K562 (cell line): ENCODE results near the gene AUNIP. TPM values are rescaled to one million over a fixed set of nuclear protein-coding genes. Genes with fewer than 3 reads are reported as not detected.

Experiments used
- CHCHD3 ChIP-seq: fragments of 250-450 bp; sonication (Bioruptor Pico); IDR thresholded peaks from 2 replicates; pipeline ENCODE4 v2.1.2; 2022; ENCODE audit warnings: mild to moderate bottlenecking
- CREBBP ChIP-seq: IDR thresholded peaks from one replicate; pipeline ENCODE4 v1.6.1; 2012; ENCODE audit warnings: low read depth, mild to moderate bottlenecking, control low read depth, inconsistent platforms, low read length
- DDX20 ChIP-seq: fragments of 450-650 bp; IDR thresholded peaks from 2 replicates; pipeline ENCODE4 v1.6.1; 2016; ENCODE audit warnings: missing genetic modification characterization, low read depth, mild to moderate bottlenecking, missing compliant biosample characterization, moderate library complexity
- HNRNPL ChIP-seq: fragments of 200-400 bp; formaldehyde crosslinking; IDR thresholded peaks from 2 replicates; pipeline ENCODE4 v1.6.1; 2017; ENCODE audit warnings: low read depth, mild to moderate bottlenecking, low read length
- L3MBTL2 ChIP-seq: fragments of 450-650 bp; IDR thresholded peaks from 2 replicates; pipeline ENCODE4 v1.6.1; 2016; ENCODE audit warnings: mild to moderate bottlenecking, moderate library complexity
- MEF2D ChIP-seq: conservative IDR thresholded peaks from 2 replicates; pipeline ENCODE4 v1.6.1; 2016; ENCODE audit warnings: low read depth, missing genetic modification characterization, missing compliant biosample characterization
- NFE2 ChIP-seq: IDR thresholded peaks from 2 replicates; pipeline ENCODE4 v1.6.1; 2014; ENCODE audit warnings: antibody characterized with exemption, low read depth
- ZBED1 ChIP-seq: IDR thresholded peaks from 2 replicates; pipeline ENCODE4 v1.6.1; 2014
- ZNF224 ChIP-seq: sonication (generic); formaldehyde crosslinking; IDR thresholded peaks from 2 replicates; pipeline ENCODE4 v1.8.0; 2022; ENCODE audit warnings: mild to moderate bottlenecking, missing genetic modification reagents
- polyA plus RNA-seq, 8 experiments: library from polyadenylated mRNA; depleted of rRNA in 4 of 8; stranded (reverse) in 5 of 8; unstranded in 3 of 8; fragments of >200 nt; fragmentation: Nextera tagmentation in 2 of 8; fragmentation: Illumina TruSeq in 1 of 8; extraction: Ambion mirVana in 2 of 8; extraction: Trizol in 1 of 8; gene quantifications; 2 replicates each; pipeline versions ENCODE4 v1.2.1 to v1.2.3, GENCODE V29; 2011 to 2014; ENCODE audit warnings: inconsistent platforms in 1 of 8, missing spikeins in 1 of 8
- total RNA-seq, 7 experiments: library from RNA; depleted of rRNA in 6 of 7; stranded (reverse); fragments of >200 nt in 6 of 7; fragmentation: Illumina TruSeq in 2 of 7; extraction: Trizol in 2 of 7; gene quantifications; 2 replicates each; pipeline versions ENCODE4 v1.2.1 to v1.2.3, GENCODE V29; 2011 to 2021; ENCODE audit warnings: low replicate concordance in 1 of 7
- TF ChIP-seq, protein P1 (sequence below): fragments of 200-600 bp; sonication (generic); IDR thresholded peaks from one replicate; pipeline ENCODE4 v1.6.1; 2012; ENCODE audit warnings: mild to moderate bottlenecking, low read depth, low read length, inconsistent platforms
- TF ChIP-seq, protein P2 (sequence below): fragments of 450-650 bp; formaldehyde crosslinking; IDR thresholded peaks from 2 replicates; pipeline ENCODE4 v1.4.0; 2020; ENCODE audit warnings: mild to moderate bottlenecking

The AUNIP gene
- total and polyA plus RNA-seq, 9 of the 15 experiments (the other 6 are each of a cell fraction or from before 2014, with no cell fraction given) = 12.1 to 53.8 (median 47.1) TPM

DNA sequence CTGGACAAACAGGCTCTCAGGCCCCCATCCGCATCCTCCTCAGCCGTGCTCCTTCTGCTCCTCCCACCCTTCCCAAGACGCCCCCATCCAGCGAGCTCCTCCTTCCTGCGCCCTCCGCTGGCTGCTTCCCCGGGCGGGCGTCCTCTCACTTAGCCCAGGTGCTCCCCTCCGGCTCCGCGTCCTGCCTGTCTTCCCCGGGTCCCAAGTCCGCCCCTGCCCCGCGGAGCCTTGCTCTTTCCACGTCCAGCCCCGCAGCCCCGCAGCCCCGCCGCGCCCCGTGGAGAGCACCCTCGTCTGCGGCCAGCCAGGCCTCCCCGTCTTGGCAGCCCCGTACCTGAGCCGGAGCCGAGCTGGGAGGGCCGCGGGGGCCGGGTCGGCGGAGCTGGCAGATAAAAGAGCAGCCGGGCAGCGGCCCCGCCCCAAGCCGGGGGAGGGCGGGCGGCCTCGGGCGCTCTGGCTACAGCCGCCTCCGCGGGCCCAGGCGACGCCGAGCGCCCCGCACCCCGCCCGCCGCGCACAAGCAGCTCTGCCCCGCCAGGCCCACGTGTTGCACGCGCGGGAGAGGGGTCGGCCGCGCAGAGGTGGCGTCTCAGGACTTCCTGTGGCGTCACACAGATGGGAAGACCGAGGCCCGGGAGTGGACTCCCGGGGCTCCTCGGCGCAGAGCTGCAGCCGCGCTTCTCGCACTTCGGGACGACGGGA is 16.0 kb upstream of the AUNIP start, which contains the start of gene PAQR7 (continued):
- TF ChIP-seq, protein P1, sequence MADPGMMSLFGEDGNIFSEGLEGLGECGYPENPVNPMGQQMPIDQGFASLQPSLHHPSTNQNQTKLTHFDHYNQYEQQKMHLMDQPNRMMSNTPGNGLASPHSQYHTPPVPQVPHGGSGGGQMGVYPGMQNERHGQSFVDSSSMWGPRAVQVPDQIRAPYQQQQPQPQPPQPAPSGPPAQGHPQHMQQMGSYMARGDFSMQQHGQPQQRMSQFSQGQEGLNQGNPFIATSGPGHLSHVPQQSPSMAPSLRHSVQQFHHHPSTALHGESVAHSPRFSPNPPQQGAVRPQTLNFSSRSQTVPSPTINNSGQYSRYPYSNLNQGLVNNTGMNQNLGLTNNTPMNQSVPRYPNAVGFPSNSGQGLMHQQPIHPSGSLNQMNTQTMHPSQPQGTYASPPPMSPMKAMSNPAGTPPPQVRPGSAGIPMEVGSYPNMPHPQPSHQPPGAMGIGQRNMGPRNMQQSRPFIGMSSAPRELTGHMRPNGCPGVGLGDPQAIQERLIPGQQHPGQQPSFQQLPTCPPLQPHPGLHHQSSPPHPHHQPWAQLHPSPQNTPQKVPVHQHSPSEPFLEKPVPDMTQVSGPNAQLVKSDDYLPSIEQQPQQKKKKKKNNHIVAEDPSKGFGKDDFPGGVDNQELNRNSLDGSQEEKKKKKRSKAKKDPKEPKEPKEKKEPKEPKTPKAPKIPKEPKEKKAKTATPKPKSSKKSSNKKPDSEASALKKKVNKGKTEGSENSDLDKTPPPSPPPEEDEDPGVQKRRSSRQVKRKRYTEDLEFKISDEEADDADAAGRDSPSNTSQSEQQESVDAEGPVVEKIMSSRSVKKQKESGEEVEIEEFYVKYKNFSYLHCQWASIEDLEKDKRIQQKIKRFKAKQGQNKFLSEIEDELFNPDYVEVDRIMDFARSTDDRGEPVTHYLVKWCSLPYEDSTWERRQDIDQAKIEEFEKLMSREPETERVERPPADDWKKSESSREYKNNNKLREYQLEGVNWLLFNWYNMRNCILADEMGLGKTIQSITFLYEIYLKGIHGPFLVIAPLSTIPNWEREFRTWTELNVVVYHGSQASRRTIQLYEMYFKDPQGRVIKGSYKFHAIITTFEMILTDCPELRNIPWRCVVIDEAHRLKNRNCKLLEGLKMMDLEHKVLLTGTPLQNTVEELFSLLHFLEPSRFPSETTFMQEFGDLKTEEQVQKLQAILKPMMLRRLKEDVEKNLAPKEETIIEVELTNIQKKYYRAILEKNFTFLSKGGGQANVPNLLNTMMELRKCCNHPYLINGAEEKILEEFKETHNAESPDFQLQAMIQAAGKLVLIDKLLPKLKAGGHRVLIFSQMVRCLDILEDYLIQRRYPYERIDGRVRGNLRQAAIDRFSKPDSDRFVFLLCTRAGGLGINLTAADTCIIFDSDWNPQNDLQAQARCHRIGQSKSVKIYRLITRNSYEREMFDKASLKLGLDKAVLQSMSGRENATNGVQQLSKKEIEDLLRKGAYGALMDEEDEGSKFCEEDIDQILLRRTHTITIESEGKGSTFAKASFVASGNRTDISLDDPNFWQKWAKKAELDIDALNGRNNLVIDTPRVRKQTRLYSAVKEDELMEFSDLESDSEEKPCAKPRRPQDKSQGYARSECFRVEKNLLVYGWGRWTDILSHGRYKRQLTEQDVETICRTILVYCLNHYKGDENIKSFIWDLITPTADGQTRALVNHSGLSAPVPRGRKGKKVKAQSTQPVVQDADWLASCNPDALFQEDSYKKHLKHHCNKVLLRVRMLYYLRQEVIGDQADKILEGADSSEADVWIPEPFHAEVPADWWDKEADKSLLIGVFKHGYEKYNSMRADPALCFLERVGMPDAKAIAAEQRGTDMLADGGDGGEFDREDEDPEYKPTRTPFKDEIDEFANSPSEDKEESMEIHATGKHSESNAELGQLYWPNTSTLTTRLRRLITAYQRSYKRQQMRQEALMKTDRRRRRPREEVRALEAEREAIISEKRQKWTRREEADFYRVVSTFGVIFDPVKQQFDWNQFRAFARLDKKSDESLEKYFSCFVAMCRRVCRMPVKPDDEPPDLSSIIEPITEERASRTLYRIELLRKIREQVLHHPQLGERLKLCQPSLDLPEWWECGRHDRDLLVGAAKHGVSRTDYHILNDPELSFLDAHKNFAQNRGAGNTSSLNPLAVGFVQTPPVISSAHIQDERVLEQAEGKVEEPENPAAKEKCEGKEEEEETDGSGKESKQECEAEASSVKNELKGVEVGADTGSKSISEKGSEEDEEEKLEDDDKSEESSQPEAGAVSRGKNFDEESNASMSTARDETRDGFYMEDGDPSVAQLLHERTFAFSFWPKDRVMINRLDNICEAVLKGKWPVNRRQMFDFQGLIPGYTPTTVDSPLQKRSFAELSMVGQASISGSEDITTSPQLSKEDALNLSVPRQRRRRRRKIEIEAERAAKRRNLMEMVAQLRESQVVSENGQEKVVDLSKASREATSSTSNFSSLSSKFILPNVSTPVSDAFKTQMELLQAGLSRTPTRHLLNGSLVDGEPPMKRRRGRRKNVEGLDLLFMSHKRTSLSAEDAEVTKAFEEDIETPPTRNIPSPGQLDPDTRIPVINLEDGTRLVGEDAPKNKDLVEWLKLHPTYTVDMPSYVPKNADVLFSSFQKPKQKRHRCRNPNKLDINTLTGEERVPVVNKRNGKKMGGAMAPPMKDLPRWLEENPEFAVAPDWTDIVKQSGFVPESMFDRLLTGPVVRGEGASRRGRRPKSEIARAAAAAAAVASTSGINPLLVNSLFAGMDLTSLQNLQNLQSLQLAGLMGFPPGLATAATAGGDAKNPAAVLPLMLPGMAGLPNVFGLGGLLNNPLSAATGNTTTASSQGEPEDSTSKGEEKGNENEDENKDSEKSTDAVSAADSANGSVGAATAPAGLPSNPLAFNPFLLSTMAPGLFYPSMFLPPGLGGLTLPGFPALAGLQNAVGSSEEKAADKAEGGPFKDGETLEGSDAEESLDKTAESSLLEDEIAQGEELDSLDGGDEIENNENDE = no peak
- TF ChIP-seq HNRNPL (peak; percentile 86), L3MBTL2 (peak; percentile 99), ZNF224 (CRISPR knock-in tag) (peak; percentile 84; the same call in 1 of the 2 replicates), MEF2D (tag) (no peak), CREBBP (no peak), ZBED1 (no peak), DDX20 (tag) (no peak), NFE2 (no peak), CHCHD3 (CRISPR knock-in tag) (no peak)
- TF ChIP-seq, protein P2, sequence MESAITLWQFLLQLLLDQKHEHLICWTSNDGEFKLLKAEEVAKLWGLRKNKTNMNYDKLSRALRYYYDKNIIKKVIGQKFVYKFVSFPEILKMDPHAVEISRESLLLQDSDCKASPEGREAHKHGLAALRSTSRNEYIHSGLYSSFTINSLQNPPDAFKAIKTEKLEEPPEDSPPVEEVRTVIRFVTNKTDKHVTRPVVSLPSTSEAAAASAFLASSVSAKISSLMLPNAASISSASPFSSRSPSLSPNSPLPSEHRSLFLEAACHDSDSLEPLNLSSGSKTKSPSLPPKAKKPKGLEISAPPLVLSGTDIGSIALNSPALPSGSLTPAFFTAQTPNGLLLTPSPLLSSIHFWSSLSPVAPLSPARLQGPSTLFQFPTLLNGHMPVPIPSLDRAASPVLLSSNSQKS (CRISPR knock-in tag) = no peak
